ENCODE results near the gene IFT57. TPM values are rescaled to one million over a fixed set of nuclear protein-coding genes. Genes with fewer than 3 reads are reported as not detected.

IFT57 gene
- total and polyA plus RNA-seq, 2 donors (not counting 1 experiment from before 2014, with no cell fraction given): 53.6 to 94.4 TPM

GRCh38 chr3:108202080-108202479 lies 20.1 kb downstream of the IFT57 start:
- Mint-ChIP-seq H3K4me1 (peaks cover 63% of the 10 kb centered on the region), H3K27me3 (no peaks in the 10 kb centered on the region), H3K4me3 (peak overlapping the region; percentile 2), H3K9me3 (ENCODE audit: insufficient read depth) (no peaks in the 10 kb centered on the region), H3K27ac (peak overlapping the region; percentile 37)
- H3K79me2 ChIP-seq (ENCODE audit: control insufficient read depth, insufficient read depth, low read length): peaks cover 5% of the 10 kb centered on the region
- H4K20me1 ChIP-seq (ENCODE audit: control insufficient read depth, insufficient read depth, low read length, poor library complexity, severe bottlenecking): peaks cover 6% of the 10 kb centered on the region
- no peaks in the 10 kb centered on the region for H3K27me3 ChIP-seq (replicated peaks in 1 of 4; ENCODE audit: control extremely low read depth in 1 of 4, control insufficient read depth in 3 of 4, insufficient read depth in 4 of 4, low read length in 3 of 4)
- no peak for DNase-seq
- TF ChIP-seq EZH2 (IDR thresholded peaks at IDR 0.05; ENCODE audit: borderline replicate concordance, insufficient read depth, low read depth, low read length, poor library complexity, severe bottlenecking): no peak
- TF ChIP-seq CTCF (IDR thresholded peaks at IDR 0.05): no peak
- H3K4me2 ChIP-seq (replicated peaks; ENCODE audit: low read depth, low read length, poor library complexity, severe bottlenecking): no peak overlapping the region
- peaks cover 5% of the 10 kb centered on the region in 2 donors for H3K4me1 ChIP-seq (ENCODE audit: control insufficient read depth in 2 of 2, insufficient read depth in 2 of 2, low read length in 2 of 2)
- POLR2A ChIA-PET: interaction anchor here (0.9 kb wide), 1 partner anchor 83 kb away, joined by 4 read pairs; no protein-coding TSS in a partner anchor
- no peak overlapping the region for H3K4me3 ChIP-seq (ENCODE audit: control extremely low read depth in 1 of 5, extremely low read depth in 1 of 5, insufficient read depth in 1 of 5, low read depth in 2 of 5, low read length in 4 of 5)
- intact Hi-C loops (cut with micrococcal nuclease): no loop called here
- CTCF ChIA-PET: no interaction called here
- no peak overlapping the region for H3K9ac ChIP-seq (ENCODE audit: low read length)
- H3K27ac ChIP-seq (ENCODE audit: low read length in 2 of 2): no peak overlapping the region
- WGBS (ENCODE audit: insufficient coverage): 83% methylated on average over 2 of the region's 4 CpGs
- no peak overlapping the region for H2AFZ ChIP-seq (ENCODE audit: insufficient read depth, low read depth, low read length, poor library complexity, severe bottlenecking)
- ATAC-seq (ENCODE audit: low read depth): no peak
- no peaks in the 10 kb centered on the region for H3K9me3 ChIP-seq (ENCODE audit: control extremely low read depth in 1 of 3, control insufficient read depth in 2 of 3, insufficient read depth in 1 of 3, low read length in 2 of 3)
- peaks cover 13 to 32% of the 10 kb centered on the region in 2 experiments for H3K36me3 ChIP-seq (replicated peaks in 1 of 2; ENCODE audit: control extremely low read depth in 1 of 2, control insufficient read depth in 1 of 2, extremely low read depth in 1 of 2, insufficient read depth in 2 of 2, low read length in 1 of 2)

GRCh38 chr3:108201258-108201657 lies 21.0 kb downstream of the IFT57 start:
- POLR2A ChIA-PET: no interaction called here
- H3K4me2 ChIP-seq (replicated peaks; ENCODE audit: low read depth, low read length, poor library complexity, severe bottlenecking): no peak overlapping the region

More at GRCh38 chr3:108201258-108201657, 21.0 kb downstream of the IFT57 start:
- H3K4me3 ChIP-seq (ENCODE audit: control extremely low read depth in 1 of 5, extremely low read depth in 1 of 5, insufficient read depth in 1 of 5, low read depth in 2 of 5, low read length in 4 of 5): no peak overlapping the region
- intact Hi-C loops (cut with micrococcal nuclease): no loop called here
- H3K4me3 Mint-ChIP-seq: no peak overlapping the region
- ATAC-seq (ENCODE audit: low read depth): no peak
- H3K27ac ChIP-seq (ENCODE audit: low read length in 2 of 2): peak overlapping the region in 1 of 2 donors; percentile 8
- no peaks in the 10 kb centered on the region for H3K27me3 Mint-ChIP-seq
- no peak overlapping the region for H2AFZ ChIP-seq (ENCODE audit: insufficient read depth, low read depth, low read length, poor library complexity, severe bottlenecking)
- H3K9ac ChIP-seq (ENCODE audit: low read length): no peak overlapping the region
- H3K27ac Mint-ChIP-seq: peak overlapping the region; percentile 32
- H3K27me3 ChIP-seq (replicated peaks in 1 of 4; ENCODE audit: control extremely low read depth in 1 of 4, control insufficient read depth in 3 of 4, insufficient read depth in 4 of 4, low read length in 3 of 4): no peaks in the 10 kb centered on the region
- H4K20me1 ChIP-seq (ENCODE audit: control insufficient read depth, insufficient read depth, low read length, poor library complexity, severe bottlenecking): peaks cover 6% of the 10 kb centered on the region
- peaks cover 5% of the 10 kb centered on the region in 2 donors for H3K4me1 ChIP-seq (ENCODE audit: control insufficient read depth in 2 of 2, insufficient read depth in 2 of 2, low read length in 2 of 2)
- TF ChIP-seq CTCF (IDR thresholded peaks at IDR 0.05): no peak
- TF ChIP-seq EZH2 (IDR thresholded peaks at IDR 0.05; ENCODE audit: borderline replicate concordance, insufficient read depth, low read depth, low read length, poor library complexity, severe bottlenecking): no peak
- CTCF ChIA-PET: no interaction called here
- H3K36me3 ChIP-seq (replicated peaks in 1 of 2; ENCODE audit: control extremely low read depth in 1 of 2, control insufficient read depth in 1 of 2, extremely low read depth in 1 of 2, insufficient read depth in 2 of 2, low read length in 1 of 2): peaks cover 13 to 30% of the 10 kb centered on the region in 2 experiments
- DNase-seq: no peak
- no peaks in the 10 kb centered on the region for H3K9me3 Mint-ChIP-seq (ENCODE audit: insufficient read depth)
- H3K9me3 ChIP-seq (ENCODE audit: control extremely low read depth in 1 of 3, control insufficient read depth in 2 of 3, insufficient read depth in 1 of 3, low read length in 2 of 3): no peaks in the 10 kb centered on the region
- H3K4me1 Mint-ChIP-seq: peaks cover 60% of the 10 kb centered on the region
- peaks cover 5% of the 10 kb centered on the region for H3K79me2 ChIP-seq (ENCODE audit: control insufficient read depth, insufficient read depth, low read length)

Data from B cell (primary cell).